GM12801 (cell line): ENCODE measurements around the gene PIGK.

ENCODE experiments used
- CTCF ChIP-seq: IDR thresholded peaks from one replicate; pipeline ENCODE4 v1.5.1; 2011; ENCODE audit warnings: control low read depth; ENCODE audit not compliant: insufficient read length; ENCODE audit errors: extremely low read depth

The PIGK gene

GRCh38 chr1:77164434-77164944 lies 54.7 kb downstream of the PIGK start:
- no peak for TF ChIP-seq CTCF

DNA sequence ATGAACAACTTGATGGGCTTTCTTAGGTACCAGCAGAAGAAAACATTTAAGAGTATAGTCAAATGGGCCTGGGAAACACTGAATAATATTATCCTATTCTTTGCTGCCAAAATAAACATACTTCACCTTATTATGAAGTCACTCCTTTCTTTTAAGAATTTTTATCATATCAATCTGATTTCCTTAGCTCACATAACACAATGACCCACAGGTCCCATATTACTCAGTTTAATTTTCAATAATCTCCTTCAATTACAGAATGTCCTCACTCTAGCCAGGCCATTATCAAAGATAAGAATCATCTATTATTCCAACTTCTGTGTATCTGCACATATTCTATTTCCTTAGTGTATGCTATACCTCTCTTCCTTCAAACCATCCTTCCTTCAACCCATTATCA lies 63.0 kb downstream of the PIGK start:
- no peak for TF ChIP-seq CTCF

GRCh38 chr1:77146270-77146669 lies 73.0 kb downstream of the PIGK start:
- TF ChIP-seq CTCF: no peak

DNA sequence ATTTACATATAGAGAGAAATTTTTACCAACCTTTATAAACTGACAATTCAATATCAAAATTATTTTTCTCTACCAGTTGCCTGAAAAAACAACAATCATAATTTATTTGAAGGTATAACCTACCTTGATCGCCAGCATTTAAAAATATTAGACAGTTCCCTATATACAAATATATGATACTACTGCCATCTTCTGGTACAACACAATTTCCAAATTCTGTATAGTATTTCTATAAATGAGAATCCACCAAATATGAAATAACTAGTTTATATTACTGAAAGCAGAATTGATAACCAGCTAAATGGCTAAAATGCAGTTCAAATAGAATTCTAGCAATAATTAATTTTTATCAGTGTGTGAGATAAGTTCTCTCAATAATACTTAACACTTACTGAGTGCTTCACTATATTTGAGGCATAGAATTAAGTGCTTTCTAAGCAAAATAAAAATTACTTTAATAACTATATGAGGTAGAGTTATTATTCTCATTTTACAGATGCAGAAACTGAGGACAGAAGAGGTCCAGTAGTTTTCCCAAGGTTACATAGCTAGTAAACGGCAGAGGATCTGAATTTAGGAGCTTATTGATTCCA lies 75.6 kb downstream of the PIGK start:
- TF ChIP-seq CTCF: no peak

DNA sequence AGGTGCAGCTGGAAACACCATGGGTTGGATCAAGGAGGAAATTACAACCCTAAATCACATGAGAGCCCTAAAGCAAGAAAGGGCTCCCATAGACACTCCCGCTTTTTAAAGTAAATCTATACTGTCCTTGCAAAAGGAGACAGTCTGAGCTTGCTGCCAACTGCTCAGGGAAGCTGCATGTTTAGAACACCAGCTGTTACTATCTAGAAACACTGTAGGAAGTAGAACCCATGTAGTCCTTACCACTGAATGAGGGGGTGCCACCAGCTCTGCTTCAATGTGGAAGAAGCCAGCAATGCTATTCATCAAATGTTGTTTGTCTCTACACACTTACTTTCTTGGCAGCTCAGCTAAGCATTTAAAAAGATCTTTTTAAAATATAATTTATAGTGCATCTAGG lies 79.8 kb downstream of the PIGK start:
- TF ChIP-seq CTCF: no peak

DNA sequence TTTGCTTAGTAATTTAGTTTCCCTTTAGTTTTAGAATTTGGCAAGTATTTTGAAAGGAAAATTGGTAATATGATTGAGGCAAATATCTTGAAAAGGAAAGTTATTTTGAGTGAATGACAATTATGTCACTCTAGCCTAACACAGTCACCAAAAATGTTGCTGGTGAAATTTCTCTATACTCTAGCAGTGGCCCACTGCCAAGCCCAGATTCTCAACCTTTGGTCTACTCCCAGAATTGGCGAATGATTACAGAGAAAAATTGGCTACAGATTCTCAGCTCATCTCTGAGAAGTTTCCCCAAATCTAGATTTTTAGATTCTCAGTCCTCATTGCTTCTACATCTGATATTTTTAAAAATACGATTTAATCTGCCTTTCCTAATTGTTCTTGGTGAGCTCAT lies 84.9 kb downstream of the PIGK start:
- TF ChIP-seq CTCF: no peak

DNA sequence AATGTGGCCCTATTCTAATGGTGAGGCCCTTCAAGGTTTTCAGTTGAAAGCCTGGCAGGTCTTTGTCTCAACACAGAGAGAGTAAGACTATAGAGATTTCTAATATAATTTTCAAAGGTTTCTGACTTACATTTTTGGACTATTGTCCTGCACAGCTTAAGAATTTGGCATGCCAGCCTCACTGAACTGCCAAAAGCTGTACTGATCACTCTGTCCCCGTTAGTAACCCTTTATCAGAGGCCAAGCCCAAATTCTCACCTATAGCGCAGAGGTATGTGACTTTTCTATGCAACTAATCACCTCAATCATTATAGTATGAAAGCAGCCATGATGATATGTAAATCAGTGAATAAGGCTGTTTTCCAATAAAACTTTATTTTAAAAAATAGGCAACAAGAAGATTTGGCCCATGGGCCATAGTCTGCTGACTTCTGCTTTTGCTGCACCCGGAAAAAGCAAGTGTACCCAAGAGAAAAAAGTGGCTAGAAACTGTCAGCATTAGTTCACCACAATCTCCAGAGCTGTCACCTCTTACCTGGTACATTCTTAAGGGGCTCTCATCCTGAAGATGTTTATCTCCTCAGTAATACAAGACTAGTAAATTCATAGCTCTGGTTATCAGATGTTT lies 85.4 kb downstream of the PIGK start:
- TF ChIP-seq CTCF: no peak
